Measurements from ENCODE around the gene MAPK12.

DNA sequence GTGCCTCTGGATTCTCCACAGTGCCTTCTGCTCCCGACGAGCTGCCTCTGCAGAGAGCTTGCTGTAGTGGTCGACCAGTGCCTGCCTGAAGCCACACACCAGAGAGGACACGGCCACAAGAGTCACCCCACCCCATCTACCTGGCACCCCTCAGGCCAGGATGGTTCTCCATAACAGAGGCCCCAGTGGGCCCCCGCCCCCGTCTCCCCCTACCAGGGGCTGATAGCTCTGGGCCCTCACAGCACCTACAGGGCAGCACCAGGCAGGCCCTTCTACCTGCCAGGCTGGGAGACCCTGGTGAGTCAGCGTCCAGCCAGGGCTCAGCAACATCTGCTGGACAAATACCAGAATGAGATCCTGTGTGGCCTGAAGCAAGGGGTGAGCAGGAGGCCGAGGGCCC lies 39.0 kb downstream of the MAPK12 start:
- no peak for TF ChIP-seq ZNF274 (IDR thresholded peaks at IDR 0.05; ENCODE audit: low read depth, low read length)
- TF ChIP-seq, protein P1, sequence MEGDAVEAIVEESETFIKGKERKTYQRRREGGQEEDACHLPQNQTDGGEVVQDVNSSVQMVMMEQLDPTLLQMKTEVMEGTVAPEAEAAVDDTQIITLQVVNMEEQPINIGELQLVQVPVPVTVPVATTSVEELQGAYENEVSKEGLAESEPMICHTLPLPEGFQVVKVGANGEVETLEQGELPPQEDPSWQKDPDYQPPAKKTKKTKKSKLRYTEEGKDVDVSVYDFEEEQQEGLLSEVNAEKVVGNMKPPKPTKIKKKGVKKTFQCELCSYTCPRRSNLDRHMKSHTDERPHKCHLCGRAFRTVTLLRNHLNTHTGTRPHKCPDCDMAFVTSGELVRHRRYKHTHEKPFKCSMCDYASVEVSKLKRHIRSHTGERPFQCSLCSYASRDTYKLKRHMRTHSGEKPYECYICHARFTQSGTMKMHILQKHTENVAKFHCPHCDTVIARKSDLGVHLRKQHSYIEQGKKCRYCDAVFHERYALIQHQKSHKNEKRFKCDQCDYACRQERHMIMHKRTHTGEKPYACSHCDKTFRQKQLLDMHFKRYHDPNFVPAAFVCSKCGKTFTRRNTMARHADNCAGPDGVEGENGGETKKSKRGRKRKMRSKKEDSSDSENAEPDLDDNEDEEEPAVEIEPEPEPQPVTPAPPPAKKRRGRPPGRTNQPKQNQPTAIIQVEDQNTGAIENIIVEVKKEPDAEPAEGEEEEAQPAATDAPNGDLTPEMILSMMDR (IDR thresholded peaks at IDR 0.05 in 2 of 3, conservative IDR thresholded peaks at IDR 0.05 in 1 of 3; ENCODE audit: borderline replicate concordance in 1 of 3, insufficient read depth in 1 of 3, low read depth in 2 of 3, low read length in 2 of 3) = no peak
- no peak for TF ChIP-seq SIN3A (IDR thresholded peaks at IDR 0.05; ENCODE audit: low read depth)
- no peak for TF ChIP-seq CBX3 (IDR thresholded peaks at IDR 0.05; ENCODE audit: low read depth)
- no peak for TF ChIP-seq EZH2 (IDR thresholded peaks at IDR 0.05)
- no peak for TF ChIP-seq YY1 (IDR thresholded peaks at IDR 0.05; ENCODE audit: extremely low read depth, insufficient replicate concordance, low read depth, low read length)
- no peak for TF ChIP-seq SRF (IDR thresholded peaks at IDR 0.05; ENCODE audit: low read depth)
- TF ChIP-seq, protein P2, sequence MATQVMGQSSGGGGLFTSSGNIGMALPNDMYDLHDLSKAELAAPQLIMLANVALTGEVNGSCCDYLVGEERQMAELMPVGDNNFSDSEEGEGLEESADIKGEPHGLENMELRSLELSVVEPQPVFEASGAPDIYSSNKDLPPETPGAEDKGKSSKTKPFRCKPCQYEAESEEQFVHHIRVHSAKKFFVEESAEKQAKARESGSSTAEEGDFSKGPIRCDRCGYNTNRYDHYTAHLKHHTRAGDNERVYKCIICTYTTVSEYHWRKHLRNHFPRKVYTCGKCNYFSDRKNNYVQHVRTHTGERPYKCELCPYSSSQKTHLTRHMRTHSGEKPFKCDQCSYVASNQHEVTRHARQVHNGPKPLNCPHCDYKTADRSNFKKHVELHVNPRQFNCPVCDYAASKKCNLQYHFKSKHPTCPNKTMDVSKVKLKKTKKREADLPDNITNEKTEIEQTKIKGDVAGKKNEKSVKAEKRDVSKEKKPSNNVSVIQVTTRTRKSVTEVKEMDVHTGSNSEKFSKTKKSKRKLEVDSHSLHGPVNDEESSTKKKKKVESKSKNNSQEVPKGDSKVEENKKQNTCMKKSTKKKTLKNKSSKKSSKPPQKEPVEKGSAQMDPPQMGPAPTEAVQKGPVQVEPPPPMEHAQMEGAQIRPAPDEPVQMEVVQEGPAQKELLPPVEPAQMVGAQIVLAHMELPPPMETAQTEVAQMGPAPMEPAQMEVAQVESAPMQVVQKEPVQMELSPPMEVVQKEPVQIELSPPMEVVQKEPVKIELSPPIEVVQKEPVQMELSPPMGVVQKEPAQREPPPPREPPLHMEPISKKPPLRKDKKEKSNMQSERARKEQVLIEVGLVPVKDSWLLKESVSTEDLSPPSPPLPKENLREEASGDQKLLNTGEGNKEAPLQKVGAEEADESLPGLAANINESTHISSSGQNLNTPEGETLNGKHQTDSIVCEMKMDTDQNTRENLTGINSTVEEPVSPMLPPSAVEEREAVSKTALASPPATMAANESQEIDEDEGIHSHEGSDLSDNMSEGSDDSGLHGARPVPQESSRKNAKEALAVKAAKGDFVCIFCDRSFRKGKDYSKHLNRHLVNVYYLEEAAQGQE (IDR thresholded peaks at IDR 0.05; ENCODE audit: low read depth) = no peak
- TF ChIP-seq RAD21 (IDR thresholded peaks at IDR 0.05; ENCODE audit: low read depth) = no peak
- TF ChIP-seq POLR2A (IDR thresholded peaks at IDR 0.05; ENCODE audit: borderline replicate concordance, extremely low read depth, insufficient read depth, insufficient read length) = no peak
- TF ChIP-seq POLR2AphosphoS5 (IDR thresholded peaks at IDR 0.05; ENCODE audit: low read depth, low read length) = no peak
- no peak for TF ChIP-seq EZH2phosphoT487 (IDR thresholded peaks at IDR 0.05; ENCODE audit: borderline replicate concordance)
- no peak for TF ChIP-seq SP1 (IDR thresholded peaks at IDR 0.05; ENCODE audit: low read depth)
